Nephron progenitor cell (in vitro differentiated cells): ENCODE measurements around the gene TEX2.

ENCODE experiments used
- DNase-seq: peaks from one replicate; pipeline ENCODE4 v3.0.0; 2021
- H3K27ac Mint-ChIP-seq: 2 replicates; pipeline ENCODE4 v1.8.0; 2021; ENCODE audit warnings: mild to moderate bottlenecking, moderate library complexity, mixed read lengths
- H3K27me3 Mint-ChIP-seq: 2 replicates; pipeline ENCODE4 v1.8.0; 2021; ENCODE audit warnings: mild to moderate bottlenecking, low read depth, mixed read lengths; ENCODE audit not compliant: poor library complexity
- H3K36me3 Mint-ChIP-seq: 2 replicates; pipeline ENCODE4 v1.8.0; 2021; ENCODE audit warnings: low read depth, mixed read lengths
- H3K4me1 Mint-ChIP-seq: 2 replicates; pipeline ENCODE4 v1.8.0; 2021; ENCODE audit warnings: mixed read lengths
- H3K4me3 Mint-ChIP-seq: 2 replicates; pipeline ENCODE4 v1.8.0; 2021; ENCODE audit warnings: mild to moderate bottlenecking, moderate library complexity, mixed read lengths
- H3K9me3 Mint-ChIP-seq: 2 replicates; pipeline ENCODE4 v1.8.0; 2021; ENCODE audit warnings: mild to moderate bottlenecking, moderate library complexity, mixed read lengths
- TF ChIP-seq, protein P1 (sequence below): fragments of 200-600 bp; sonication (generic); IDR thresholded peaks from 2 replicates; pipeline ENCODE4 v1.5.0; 2021; ENCODE audit warnings: antibody characterized with exemption

Gene TEX2

DNA sequence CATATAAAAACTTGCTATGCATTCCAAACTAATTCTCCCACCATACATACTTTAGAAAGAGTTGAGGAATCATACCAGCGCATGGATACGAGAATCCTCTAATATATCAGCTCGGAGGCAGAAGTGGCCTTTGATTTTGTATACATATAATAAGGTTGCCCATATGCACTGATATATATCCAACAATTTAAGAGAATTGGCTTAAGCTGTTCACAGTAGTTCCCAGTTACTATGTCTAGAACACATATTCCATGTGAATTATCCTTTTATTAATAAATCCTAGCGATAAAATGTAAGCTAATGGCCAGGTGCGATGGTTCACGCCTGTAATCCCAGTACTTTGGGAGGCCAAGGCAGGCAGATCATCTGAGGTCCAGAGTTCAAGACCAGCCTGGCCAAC is 113.9 kb downstream of the TEX2 start:
- no peaks in the 10 kb centered on the region for H3K27me3 Mint-ChIP-seq
- H3K4me3 Mint-ChIP-seq: no peak overlapping the region
- H3K27ac Mint-ChIP-seq: no peak overlapping the region
- peaks cover 35% of the 10 kb centered on the region for H3K36me3 Mint-ChIP-seq
- DNase-seq: no peak
- peaks cover 55% of the 10 kb centered on the region for H3K4me1 Mint-ChIP-seq
- TF ChIP-seq, protein P1, sequence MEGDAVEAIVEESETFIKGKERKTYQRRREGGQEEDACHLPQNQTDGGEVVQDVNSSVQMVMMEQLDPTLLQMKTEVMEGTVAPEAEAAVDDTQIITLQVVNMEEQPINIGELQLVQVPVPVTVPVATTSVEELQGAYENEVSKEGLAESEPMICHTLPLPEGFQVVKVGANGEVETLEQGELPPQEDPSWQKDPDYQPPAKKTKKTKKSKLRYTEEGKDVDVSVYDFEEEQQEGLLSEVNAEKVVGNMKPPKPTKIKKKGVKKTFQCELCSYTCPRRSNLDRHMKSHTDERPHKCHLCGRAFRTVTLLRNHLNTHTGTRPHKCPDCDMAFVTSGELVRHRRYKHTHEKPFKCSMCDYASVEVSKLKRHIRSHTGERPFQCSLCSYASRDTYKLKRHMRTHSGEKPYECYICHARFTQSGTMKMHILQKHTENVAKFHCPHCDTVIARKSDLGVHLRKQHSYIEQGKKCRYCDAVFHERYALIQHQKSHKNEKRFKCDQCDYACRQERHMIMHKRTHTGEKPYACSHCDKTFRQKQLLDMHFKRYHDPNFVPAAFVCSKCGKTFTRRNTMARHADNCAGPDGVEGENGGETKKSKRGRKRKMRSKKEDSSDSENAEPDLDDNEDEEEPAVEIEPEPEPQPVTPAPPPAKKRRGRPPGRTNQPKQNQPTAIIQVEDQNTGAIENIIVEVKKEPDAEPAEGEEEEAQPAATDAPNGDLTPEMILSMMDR: no peak
- H3K9me3 Mint-ChIP-seq: no peaks in the 10 kb centered on the region

DNA sequence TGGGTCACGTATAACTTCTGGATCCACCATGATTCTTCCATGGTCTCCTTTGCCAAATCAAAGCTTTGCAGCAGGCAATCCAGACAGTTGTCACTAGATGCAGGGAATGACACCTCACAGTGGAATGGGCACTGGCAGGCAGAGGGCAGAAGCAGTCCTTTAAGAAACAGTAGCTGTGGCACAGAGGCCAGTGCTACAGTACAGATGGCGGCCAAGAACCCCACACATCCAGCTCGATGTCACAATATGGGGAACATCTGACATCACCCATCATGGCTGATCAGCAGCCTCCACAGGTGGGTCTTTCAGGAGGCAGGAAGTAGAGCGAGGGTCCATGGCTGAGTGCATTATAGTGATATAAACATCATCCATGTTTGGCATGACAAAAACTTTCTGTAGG is 114.4 kb downstream of the TEX2 start:
- peak overlapping the region; percentile 16 for H3K27ac Mint-ChIP-seq
- H3K4me3 Mint-ChIP-seq: no peak overlapping the region
- H3K9me3 Mint-ChIP-seq: no peaks in the 10 kb centered on the region
- DNase-seq: no peak
- peaks cover 50% of the 10 kb centered on the region for H3K4me1 Mint-ChIP-seq
- peaks cover 35% of the 10 kb centered on the region for H3K36me3 Mint-ChIP-seq
- no peaks in the 10 kb centered on the region for H3K27me3 Mint-ChIP-seq
- TF ChIP-seq, protein P1: no peak

DNA sequence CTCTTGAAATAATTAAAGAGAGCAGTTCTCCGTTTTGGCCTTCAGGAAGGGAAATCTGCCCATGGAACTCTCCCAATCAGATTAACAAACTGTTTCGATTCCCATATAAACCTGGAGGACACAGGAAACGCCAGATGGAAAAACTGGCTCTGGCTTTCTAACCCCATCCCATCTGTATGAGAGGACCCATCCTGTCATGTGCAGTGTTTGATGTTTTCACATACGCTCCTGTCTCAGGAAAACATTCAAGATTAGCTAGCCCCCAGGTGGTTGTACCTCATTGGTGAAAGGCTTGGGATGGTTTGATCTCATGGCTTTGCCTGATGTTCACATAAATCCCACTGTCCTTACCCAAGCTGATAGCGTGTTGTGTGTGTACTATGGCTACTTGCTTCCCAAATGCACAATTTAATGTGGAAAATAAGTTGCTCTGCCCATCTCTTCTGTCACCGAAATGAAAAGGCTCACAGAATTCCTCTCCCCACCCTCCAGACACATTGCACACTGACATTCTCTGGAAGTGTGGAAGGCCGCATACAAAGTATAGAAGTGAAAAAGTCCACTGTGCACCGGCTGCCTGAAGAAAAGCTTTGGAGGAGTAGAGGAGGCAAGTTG is 114.9 kb downstream of the TEX2 start:
- H3K36me3 Mint-ChIP-seq: peaks cover 33% of the 10 kb centered on the region
- no peaks in the 10 kb centered on the region for H3K9me3 Mint-ChIP-seq
- H3K4me1 Mint-ChIP-seq: peaks cover 46% of the 10 kb centered on the region
- H3K4me3 Mint-ChIP-seq: peak overlapping the region; percentile 55
- TF ChIP-seq, protein P1: no peak
- no peaks in the 10 kb centered on the region for H3K27me3 Mint-ChIP-seq
- DNase-seq: no peak
- H3K27ac Mint-ChIP-seq: peak overlapping the region; percentile 16

DNA sequence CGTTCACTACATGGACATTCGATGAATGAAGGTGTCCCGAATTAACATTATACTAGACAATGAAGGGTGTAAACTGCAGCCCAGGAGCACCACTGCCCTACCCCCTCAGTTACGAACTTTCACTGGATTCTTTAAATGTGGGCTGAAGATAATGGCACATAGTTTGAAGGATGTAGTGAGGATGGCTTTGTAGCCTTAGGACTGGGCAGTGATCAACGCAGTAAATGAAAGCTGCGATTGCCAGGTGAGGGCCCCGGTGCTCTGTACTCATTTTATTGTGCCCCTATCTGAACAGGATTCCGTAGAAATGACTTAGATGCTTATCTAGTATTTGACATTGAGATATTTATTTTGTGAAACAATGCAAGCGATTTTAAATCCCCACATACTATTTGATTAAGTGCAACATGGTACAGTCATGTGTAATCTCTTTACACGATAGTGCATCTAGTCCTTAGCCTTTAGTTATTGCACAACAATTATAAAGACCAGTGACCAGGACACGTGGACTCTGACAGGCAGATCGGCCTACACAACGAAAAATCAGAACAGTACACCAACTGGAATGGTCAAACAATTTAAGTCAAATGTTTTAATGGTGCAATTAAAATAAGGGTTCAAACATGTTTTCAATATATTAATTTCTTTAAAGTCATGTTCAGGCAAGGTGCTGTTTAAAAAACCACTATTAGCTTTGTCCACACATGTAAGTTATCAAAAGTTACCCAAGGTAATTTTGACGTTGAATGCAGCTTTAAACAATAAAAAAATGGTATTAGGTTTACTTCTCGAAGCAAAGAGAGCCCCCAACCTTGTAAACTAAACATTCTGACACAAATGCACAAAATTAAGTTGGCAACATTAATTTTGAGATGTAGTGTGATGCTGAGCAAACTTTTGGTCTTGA is 115.7 kb downstream of the TEX2 start:
- no peaks in the 10 kb centered on the region for H3K27me3 Mint-ChIP-seq
- TF ChIP-seq, protein P1: no peak
- no peak overlapping the region for H3K27ac Mint-ChIP-seq
- no peak for DNase-seq
- no peaks in the 10 kb centered on the region for H3K9me3 Mint-ChIP-seq
- H3K4me3 Mint-ChIP-seq: no peak overlapping the region
- H3K4me1 Mint-ChIP-seq: peaks cover 38% of the 10 kb centered on the region
- H3K36me3 Mint-ChIP-seq: peaks cover 25% of the 10 kb centered on the region

DNA sequence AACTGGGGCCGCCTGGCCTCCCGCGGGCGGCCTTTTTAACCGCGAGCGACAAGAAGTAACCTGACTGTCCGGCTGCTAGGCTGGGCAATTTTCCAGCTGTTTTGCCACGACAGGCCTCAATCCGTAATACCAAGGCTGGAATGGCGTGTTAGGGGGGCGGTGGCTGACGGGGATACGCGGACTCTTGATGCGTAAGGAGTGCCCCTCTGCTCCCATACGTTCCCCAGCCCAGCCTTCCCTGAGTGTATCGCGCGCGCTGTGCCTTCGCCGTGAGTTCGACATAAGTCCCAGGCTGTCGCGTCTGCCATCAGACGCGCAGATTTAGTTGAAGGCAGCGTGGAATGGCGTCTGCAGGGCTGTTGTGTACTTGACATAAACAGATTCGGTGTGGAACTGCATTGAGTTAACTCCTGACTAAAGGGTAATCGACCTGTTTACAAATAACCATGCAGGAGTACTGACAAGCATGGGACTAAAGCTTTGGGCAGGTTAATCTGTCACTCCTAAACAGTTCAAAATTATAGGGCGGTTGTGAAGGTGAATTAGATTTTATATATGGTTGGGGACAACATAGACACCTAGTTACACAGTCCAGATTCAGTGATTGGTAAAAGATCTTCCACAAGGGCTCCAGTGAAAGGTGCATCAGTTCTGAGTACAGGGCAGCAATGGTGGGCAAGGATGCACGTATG is 116.5 kb downstream of the TEX2 start:
- Mint-ChIP-seq H3K27ac (no peak overlapping the region), H3K4me3 (no peak overlapping the region), H3K27me3 (no peaks in the 10 kb centered on the region), H3K4me1 (peaks cover 30% of the 10 kb centered on the region), H3K36me3 (peaks cover 23% of the 10 kb centered on the region), H3K9me3 (no peaks in the 10 kb centered on the region)
- TF ChIP-seq, protein P1: no peak
- peak; percentile 53 for DNase-seq
